ENCODE data around the gene CSMD2. TPM values are rescaled to one million over a fixed set of nuclear protein-coding genes. Genes with fewer than 3 reads are reported as not detected.

The CSMD2 gene
- total RNA-seq, 6 experiments from 2014 or later, result under 0.01 to 0.19 (median 0.09) TPM; not detected in 1

- Histone ChIP-seq H3K4me1 (no peaks in the 10 kb centered on the region), H3K9me3 (no peaks in the 10 kb centered on the region), H3K36me3 (no peaks in the 10 kb centered on the region), H3K27ac (no peak overlapping the region), H3K27me3 (no peaks in the 10 kb centered on the region), H3K4me3 (no peak overlapping the region)
- intact Hi-C loops (cut with DNase I), result no loop called here
- no peak for DNase-seq
- TF ChIP-seq POLR2A (IDR thresholded peaks at IDR 0.05), result no peak
- TF ChIP-seq, protein P1, sequence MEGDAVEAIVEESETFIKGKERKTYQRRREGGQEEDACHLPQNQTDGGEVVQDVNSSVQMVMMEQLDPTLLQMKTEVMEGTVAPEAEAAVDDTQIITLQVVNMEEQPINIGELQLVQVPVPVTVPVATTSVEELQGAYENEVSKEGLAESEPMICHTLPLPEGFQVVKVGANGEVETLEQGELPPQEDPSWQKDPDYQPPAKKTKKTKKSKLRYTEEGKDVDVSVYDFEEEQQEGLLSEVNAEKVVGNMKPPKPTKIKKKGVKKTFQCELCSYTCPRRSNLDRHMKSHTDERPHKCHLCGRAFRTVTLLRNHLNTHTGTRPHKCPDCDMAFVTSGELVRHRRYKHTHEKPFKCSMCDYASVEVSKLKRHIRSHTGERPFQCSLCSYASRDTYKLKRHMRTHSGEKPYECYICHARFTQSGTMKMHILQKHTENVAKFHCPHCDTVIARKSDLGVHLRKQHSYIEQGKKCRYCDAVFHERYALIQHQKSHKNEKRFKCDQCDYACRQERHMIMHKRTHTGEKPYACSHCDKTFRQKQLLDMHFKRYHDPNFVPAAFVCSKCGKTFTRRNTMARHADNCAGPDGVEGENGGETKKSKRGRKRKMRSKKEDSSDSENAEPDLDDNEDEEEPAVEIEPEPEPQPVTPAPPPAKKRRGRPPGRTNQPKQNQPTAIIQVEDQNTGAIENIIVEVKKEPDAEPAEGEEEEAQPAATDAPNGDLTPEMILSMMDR (IDR thresholded peaks at IDR 0.05), result no peak
- 89% methylated on average over 4 of the region's 5 CpGs for WGBS (ENCODE audit: insufficient coverage, low coverage, low lambda C conversion rate, missing lambda C conversion rate)
- no peak for ATAC-seq
Measured at GRCh38 chr1:33921281-33921680, 243.7 kb downstream of the CSMD2 start.

- TF ChIP-seq, protein P1 (IDR thresholded peaks at IDR 0.05), result no peak
- no peak for TF ChIP-seq POLR2A (IDR thresholded peaks at IDR 0.05)
- 22% methylated on average over 1 of the region's 1 CpG for WGBS (ENCODE audit: insufficient coverage, low coverage, low lambda C conversion rate, missing lambda C conversion rate)
- H3K36me3 ChIP-seq, result no peaks in the 10 kb centered on the region
- no peaks in the 10 kb centered on the region for H3K9me3 ChIP-seq
- ATAC-seq (no peak), DNase-seq (no peak)
- H3K27me3 ChIP-seq, result no peaks in the 10 kb centered on the region
- intact Hi-C loops (cut with DNase I), result no loop called here
- no peak overlapping the region for H3K4me3 ChIP-seq
- no peak overlapping the region for H3K27ac ChIP-seq
- no peaks in the 10 kb centered on the region for H3K4me1 ChIP-seq
Measured at GRCh38 chr1:33918368-33918767, 246.7 kb downstream of the CSMD2 start.

- H3K27ac ChIP-seq, result no peak overlapping the region
- no peaks in the 10 kb centered on the region for H3K36me3 ChIP-seq
- no peak for DNase-seq
- no peak for ATAC-seq
- H3K4me1 ChIP-seq, result no peaks in the 10 kb centered on the region
- H3K9me3 ChIP-seq, result no peaks in the 10 kb centered on the region
- WGBS (ENCODE audit: insufficient coverage, low coverage, low lambda C conversion rate, missing lambda C conversion rate), result 62% methylated on average over 7 of the region's 11 CpGs
- no peak overlapping the region for H3K4me3 ChIP-seq
- H3K27me3 ChIP-seq, result no peaks in the 10 kb centered on the region
- TF ChIP-seq, protein P1 (IDR thresholded peaks at IDR 0.05), result no peak
- no peak for TF ChIP-seq POLR2A (IDR thresholded peaks at IDR 0.05)
- intact Hi-C loops (cut with DNase I), result no loop called here
Measured at GRCh38 chr1:33916786-33917185, 248.2 kb downstream of the CSMD2 start.

DNA sequence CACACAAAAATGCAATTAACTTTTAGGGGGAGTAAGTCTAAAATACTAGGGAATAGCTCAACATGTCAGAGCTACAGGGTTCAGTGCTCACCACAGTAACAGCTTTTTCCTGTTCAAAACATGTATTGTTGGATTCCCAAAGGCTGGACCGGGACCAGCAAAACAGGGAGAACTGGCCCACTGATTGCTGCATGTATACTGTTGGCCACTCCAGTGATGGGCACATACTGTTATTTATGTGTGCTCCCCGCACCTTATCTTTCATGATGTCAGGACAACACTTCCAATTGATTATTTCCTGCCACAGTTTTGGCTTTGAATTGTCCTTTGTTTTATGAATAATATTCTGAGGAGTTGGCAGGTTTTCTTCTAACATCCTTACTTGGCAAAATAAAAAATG lies 250.5 kb downstream of the CSMD2 start:
- TF ChIP-seq, protein P1 (IDR thresholded peaks at IDR 0.05), result no peak
- no peak for TF ChIP-seq POLR2A (IDR thresholded peaks at IDR 0.05)
- H3K36me3 ChIP-seq, result no peaks in the 10 kb centered on the region
- ATAC-seq (no peak), DNase-seq (no peak)
- H3K27ac ChIP-seq, result no peak overlapping the region
- no peaks in the 10 kb centered on the region for H3K27me3 ChIP-seq
- no peaks in the 10 kb centered on the region for H3K9me3 ChIP-seq
- no peak overlapping the region for H3K4me3 ChIP-seq
- WGBS (ENCODE audit: insufficient coverage, low coverage, low lambda C conversion rate, missing lambda C conversion rate), result 61% methylated on average over 2 of the region's 2 CpGs
- H3K4me1 ChIP-seq, result no peaks in the 10 kb centered on the region
- intact Hi-C loops (cut with DNase I), result no loop called here
